GM12878 (cell line): ENCODE data around the gene NAV2. TPM values are rescaled to one million over a fixed set of nuclear protein-coding genes. Genes with fewer than 3 reads are reported as not detected.

ENCODE experiments used
- CHD1 ChIP-seq: IDR thresholded peaks from 2 replicates; pipeline ENCODE4 v1.6.1; 2012; ENCODE audit warnings: low read depth, low read length, improper control_type of control experiment
- CTCF ChIP-seq, 3 experiments: IDR thresholded peaks in 2 of 3; conservative IDR thresholded peaks in 1 of 3; 2 replicates each; pipeline ENCODE4 v1.5.1; 2011; ENCODE audit warnings: low read depth in 3 of 3, low read length in 3 of 3, mild to moderate bottlenecking in 3 of 3, control low read depth in 2 of 3, moderate library complexity in 2 of 3, inconsistent platforms in 1 of 3, mixed read lengths in 1 of 3; ENCODE audit not compliant: control insufficient read depth in 2 of 3, insufficient read depth in 1 of 3; ENCODE audit errors: extremely low read depth in 1 of 3
- HDAC6 ChIP-seq: fragments of 200-600 bp; sonication (generic); IDR thresholded peaks from one replicate; pipeline ENCODE4 v1.8.0; 2017; ENCODE audit warnings: antibody characterized with exemption; ENCODE audit not compliant: unreplicated experiment
- LARP7 ChIP-seq: fragments of 450-650 bp; IDR thresholded peaks from 2 replicates; pipeline ENCODE4 v1.6.1; 2017; ENCODE audit warnings: mild to moderate bottlenecking
- NBN ChIP-seq: fragments of 450-650 bp; IDR thresholded peaks from 2 replicates; pipeline ENCODE4 v1.6.1; 2016
- PBX3 ChIP-seq: IDR thresholded peaks from 2 replicates; pipeline ENCODE4 v1.6.1; 2011; ENCODE audit warnings: mild to moderate bottlenecking, low read depth, low read length, moderate library complexity; ENCODE audit not compliant: insufficient replicate concordance
- RBBP5 ChIP-seq: fragments of 200-600 bp; sonication (generic); conservative IDR thresholded peaks from 2 replicates; pipeline ENCODE4 v1.6.1; 2016
- RCOR1 ChIP-seq: conservative IDR thresholded peaks from 2 replicates; pipeline ENCODE4 v1.6.1; 2012; ENCODE audit warnings: low read depth, low read length, improper control_type of control experiment
- polyA plus RNA-seq, 11 experiments: library from polyadenylated mRNA; depleted of rRNA in 4 of 11; unstranded in 6 of 11; stranded (reverse) in 5 of 11; fragments of >200 nt; fragmentation: Nextera tagmentation in 4 of 11; fragmentation: Illumina TruSeq in 1 of 11; extraction: Ambion mirVana in 4 of 11; extraction: Trizol in 1 of 11; gene quantifications; 1 replicate in 1 of 11; 2 replicates in 10 of 11; pipeline versions ENCODE4 v1.2.1 to v1.2.3, GENCODE V29; 2011 to 2016; ENCODE audit warnings: inconsistent platforms in 2 of 11, missing spikeins in 2 of 11, low read depth in 1 of 11
- total RNA-seq, 4 experiments: library from RNA; depleted of rRNA in 3 of 4; stranded (reverse); fragments of >200 nt in 3 of 4; fragmentation: Illumina TruSeq in 1 of 4; extraction: Trizol in 1 of 4; gene quantifications; 2 replicates each; pipeline versions ENCODE4 v1.2.1 to v1.2.3, GENCODE V29; 2013 to 2021
- TF ChIP-seq, protein P1 (sequence below): fragments of 450-650 bp; IDR thresholded peaks from 2 replicates; pipeline ENCODE4 v1.6.1; 2017; ENCODE audit warnings: mild to moderate bottlenecking, low read depth, inconsistent platforms; ENCODE audit not compliant: poor library complexity, severe bottlenecking
- TF ChIP-seq, protein P2 (sequence below): fragments of 450-650 bp; IDR thresholded peaks from 2 replicates; pipeline ENCODE4 v1.6.1; 2018; ENCODE audit warnings: borderline replicate concordance, mild to moderate bottlenecking; ENCODE audit not compliant: partially characterized antibody
- TF ChIP-seq, protein P3 (sequence below): fragments of 150-350 bp; IDR thresholded peaks from 2 replicates; pipeline ENCODE4 v1.6.1; 2016; ENCODE audit warnings: low read depth, low read length
- TF ChIP-seq, protein P4 (sequence below): IDR thresholded peaks from 2 replicates; pipeline ENCODE4 v1.6.1; 2012; ENCODE audit warnings: mild to moderate bottlenecking, low read depth, low read length

Gene NAV2
- total and polyA plus RNA-seq, 10 of the 15 experiments (the other 5 are each of a cell fraction or from before 2014, with no cell fraction given), result 0.35 to 6.1 (median 1.1) TPM

DNA sequence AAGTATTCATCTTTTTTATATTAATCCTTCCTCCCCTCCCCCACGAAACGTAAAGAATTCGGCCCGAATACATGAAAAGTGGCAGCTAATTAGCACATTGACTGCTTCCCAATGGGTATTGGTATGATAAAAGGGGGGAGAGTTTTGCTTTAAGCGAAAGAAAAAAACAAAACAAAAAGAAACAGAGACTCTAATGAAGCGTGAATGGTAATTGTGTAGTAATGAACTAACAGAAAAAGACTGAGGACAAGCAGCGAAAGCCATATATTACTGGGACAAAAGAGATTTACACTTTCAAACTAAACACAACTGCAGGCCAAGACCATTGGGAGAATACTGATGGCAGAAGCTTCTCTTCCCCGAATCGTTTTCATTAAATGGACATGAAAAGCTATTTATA, 445.1 kb downstream of the NAV2 start (continued):
- TF ChIP-seq, protein P1, sequence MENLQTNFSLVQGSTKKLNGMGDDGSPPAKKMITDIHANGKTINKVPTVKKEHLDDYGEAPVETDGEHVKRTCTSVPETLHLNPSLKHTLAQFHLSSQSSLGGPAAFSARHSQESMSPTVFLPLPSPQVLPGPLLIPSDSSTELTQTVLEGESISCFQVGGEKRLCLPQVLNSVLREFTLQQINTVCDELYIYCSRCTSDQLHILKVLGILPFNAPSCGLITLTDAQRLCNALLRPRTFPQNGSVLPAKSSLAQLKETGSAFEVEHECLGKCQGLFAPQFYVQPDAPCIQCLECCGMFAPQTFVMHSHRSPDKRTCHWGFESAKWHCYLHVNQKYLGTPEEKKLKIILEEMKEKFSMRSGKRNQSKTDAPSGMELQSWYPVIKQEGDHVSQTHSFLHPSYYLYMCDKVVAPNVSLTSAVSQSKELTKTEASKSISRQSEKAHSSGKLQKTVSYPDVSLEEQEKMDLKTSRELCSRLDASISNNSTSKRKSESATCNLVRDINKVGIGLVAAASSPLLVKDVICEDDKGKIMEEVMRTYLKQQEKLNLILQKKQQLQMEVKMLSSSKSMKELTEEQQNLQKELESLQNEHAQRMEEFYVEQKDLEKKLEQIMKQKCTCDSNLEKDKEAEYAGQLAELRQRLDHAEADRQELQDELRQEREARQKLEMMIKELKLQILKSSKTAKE, result no peak
- TF ChIP-seq CTCF (IDR thresholded peaks at IDR 0.05 in 2 of 3, conservative IDR thresholded peaks at IDR 0.05 in 1 of 3; ENCODE audit: control insufficient read depth in 2 of 3, extremely low read depth in 1 of 3, insufficient read depth in 1 of 3, low read depth in 3 of 3, low read length in 3 of 3) (no peak), RBBP5 (no peak), RCOR1 (no peak), LARP7 (no peak), PBX3 (no peak), CHD1 (no peak), HDAC6 (no peak), NBN (no peak)
- TF ChIP-seq, protein P2, sequence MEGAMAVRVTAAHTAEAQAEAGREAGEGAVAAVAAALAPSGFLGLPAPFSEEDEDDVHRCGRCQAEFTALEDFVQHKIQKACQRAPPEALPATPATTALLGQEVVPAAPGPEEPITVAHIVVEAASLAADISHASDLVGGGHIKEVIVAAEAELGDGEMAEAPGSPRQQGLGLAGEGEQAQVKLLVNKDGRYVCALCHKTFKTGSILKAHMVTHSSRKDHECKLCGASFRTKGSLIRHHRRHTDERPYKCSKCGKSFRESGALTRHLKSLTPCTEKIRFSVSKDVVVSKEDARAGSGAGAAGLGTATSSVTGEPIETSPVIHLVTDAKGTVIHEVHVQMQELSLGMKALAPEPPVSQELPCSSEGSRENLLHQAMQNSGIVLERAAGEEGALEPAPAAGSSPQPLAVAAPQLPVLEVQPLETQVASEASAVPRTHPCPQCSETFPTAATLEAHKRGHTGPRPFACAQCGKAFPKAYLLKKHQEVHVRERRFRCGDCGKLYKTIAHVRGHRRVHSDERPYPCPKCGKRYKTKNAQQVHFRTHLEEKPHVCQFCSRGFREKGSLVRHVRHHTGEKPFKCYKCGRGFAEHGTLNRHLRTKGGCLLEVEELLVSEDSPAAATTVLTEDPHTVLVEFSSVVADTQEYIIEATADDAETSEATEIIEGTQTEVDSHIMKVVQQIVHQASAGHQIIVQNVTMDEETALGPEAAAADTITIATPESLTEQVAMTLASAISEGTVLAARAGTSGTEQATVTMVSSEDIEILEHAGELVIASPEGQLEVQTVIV, result no peak
- TF ChIP-seq, protein P3, sequence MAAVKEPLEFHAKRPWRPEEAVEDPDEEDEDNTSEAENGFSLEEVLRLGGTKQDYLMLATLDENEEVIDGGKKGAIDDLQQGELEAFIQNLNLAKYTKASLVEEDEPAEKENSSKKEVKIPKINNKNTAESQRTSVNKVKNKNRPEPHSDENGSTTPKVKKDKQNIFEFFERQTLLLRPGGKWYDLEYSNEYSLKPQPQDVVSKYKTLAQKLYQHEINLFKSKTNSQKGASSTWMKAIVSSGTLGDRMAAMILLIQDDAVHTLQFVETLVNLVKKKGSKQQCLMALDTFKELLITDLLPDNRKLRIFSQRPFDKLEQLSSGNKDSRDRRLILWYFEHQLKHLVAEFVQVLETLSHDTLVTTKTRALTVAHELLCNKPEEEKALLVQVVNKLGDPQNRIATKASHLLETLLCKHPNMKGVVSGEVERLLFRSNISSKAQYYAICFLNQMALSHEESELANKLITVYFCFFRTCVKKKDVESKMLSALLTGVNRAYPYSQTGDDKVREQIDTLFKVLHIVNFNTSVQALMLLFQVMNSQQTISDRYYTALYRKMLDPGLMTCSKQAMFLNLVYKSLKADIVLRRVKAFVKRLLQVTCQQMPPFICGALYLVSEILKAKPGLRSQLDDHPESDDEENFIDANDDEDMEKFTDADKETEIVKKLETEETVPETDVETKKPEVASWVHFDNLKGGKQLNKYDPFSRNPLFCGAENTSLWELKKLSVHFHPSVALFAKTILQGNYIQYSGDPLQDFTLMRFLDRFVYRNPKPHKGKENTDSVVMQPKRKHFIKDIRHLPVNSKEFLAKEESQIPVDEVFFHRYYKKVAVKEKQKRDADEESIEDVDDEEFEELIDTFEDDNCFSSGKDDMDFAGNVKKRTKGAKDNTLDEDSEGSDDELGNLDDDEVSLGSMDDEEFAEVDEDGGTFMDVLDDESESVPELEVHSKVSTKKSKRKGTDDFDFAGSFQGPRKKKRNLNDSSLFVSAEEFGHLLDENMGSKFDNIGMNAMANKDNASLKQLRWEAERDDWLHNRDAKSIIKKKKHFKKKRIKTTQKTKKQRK, result no peak
- TF ChIP-seq, protein P4, sequence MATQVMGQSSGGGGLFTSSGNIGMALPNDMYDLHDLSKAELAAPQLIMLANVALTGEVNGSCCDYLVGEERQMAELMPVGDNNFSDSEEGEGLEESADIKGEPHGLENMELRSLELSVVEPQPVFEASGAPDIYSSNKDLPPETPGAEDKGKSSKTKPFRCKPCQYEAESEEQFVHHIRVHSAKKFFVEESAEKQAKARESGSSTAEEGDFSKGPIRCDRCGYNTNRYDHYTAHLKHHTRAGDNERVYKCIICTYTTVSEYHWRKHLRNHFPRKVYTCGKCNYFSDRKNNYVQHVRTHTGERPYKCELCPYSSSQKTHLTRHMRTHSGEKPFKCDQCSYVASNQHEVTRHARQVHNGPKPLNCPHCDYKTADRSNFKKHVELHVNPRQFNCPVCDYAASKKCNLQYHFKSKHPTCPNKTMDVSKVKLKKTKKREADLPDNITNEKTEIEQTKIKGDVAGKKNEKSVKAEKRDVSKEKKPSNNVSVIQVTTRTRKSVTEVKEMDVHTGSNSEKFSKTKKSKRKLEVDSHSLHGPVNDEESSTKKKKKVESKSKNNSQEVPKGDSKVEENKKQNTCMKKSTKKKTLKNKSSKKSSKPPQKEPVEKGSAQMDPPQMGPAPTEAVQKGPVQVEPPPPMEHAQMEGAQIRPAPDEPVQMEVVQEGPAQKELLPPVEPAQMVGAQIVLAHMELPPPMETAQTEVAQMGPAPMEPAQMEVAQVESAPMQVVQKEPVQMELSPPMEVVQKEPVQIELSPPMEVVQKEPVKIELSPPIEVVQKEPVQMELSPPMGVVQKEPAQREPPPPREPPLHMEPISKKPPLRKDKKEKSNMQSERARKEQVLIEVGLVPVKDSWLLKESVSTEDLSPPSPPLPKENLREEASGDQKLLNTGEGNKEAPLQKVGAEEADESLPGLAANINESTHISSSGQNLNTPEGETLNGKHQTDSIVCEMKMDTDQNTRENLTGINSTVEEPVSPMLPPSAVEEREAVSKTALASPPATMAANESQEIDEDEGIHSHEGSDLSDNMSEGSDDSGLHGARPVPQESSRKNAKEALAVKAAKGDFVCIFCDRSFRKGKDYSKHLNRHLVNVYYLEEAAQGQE, result no peak
- TF ChIP-seq, all 136 proteins: peak for 0
